ENCODE measurements around the gene PLCB1.

The PLCB1 gene

DNA sequence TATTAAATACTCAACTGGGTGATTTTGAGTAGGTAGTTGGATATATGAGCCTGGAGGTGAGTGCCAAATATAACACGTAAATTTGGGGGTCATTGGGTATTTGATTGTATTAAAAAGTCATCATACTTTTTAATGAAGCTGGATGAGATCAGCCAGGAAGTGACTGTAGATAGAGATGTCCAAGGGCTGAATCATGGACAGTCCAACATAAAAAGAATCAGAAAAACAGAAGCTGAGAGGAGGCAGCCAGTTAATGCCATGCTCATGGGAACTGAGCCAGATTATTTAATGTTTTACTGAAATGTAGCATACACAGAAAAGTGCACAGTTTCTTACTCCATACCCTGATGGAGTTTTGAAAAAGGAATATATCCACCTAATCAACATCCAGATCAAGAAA is 501.3 kb downstream of the PLCB1 start:
- H3K4me3 ChIP-seq (IDR thresholded peaks at IDR 0.05; ENCODE audit: insufficient read depth, low read depth, low read length): no peak overlapping the region
- no peaks in the 10 kb centered on the region for H3K4me1 ChIP-seq (ENCODE audit: low read depth, poor library complexity, severe bottlenecking)
- H3K9ac ChIP-seq: no peak overlapping the region
- no peak overlapping the region for H3K27ac ChIP-seq
- no peaks in the 10 kb centered on the region for H3K36me3 ChIP-seq (ENCODE audit: insufficient read depth)
- no peaks in the 10 kb centered on the region for H3K79me2 ChIP-seq (ENCODE audit: insufficient read depth, low read depth)
- no peaks in the 10 kb centered on the region for H3K27me3 ChIP-seq (ENCODE audit: insufficient read depth, low read depth)
- H3K4me2 ChIP-seq: no peak overlapping the region
- no peaks in the 10 kb centered on the region for H4K20me1 ChIP-seq (ENCODE audit: insufficient read depth)
- TF ChIP-seq, protein P1, sequence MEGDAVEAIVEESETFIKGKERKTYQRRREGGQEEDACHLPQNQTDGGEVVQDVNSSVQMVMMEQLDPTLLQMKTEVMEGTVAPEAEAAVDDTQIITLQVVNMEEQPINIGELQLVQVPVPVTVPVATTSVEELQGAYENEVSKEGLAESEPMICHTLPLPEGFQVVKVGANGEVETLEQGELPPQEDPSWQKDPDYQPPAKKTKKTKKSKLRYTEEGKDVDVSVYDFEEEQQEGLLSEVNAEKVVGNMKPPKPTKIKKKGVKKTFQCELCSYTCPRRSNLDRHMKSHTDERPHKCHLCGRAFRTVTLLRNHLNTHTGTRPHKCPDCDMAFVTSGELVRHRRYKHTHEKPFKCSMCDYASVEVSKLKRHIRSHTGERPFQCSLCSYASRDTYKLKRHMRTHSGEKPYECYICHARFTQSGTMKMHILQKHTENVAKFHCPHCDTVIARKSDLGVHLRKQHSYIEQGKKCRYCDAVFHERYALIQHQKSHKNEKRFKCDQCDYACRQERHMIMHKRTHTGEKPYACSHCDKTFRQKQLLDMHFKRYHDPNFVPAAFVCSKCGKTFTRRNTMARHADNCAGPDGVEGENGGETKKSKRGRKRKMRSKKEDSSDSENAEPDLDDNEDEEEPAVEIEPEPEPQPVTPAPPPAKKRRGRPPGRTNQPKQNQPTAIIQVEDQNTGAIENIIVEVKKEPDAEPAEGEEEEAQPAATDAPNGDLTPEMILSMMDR (conservative IDR thresholded peaks at IDR 0.05; ENCODE audit: low read depth, low read length): no peak
- no peak overlapping the region for H2AFZ ChIP-seq (ENCODE audit: low read depth)

DNA sequence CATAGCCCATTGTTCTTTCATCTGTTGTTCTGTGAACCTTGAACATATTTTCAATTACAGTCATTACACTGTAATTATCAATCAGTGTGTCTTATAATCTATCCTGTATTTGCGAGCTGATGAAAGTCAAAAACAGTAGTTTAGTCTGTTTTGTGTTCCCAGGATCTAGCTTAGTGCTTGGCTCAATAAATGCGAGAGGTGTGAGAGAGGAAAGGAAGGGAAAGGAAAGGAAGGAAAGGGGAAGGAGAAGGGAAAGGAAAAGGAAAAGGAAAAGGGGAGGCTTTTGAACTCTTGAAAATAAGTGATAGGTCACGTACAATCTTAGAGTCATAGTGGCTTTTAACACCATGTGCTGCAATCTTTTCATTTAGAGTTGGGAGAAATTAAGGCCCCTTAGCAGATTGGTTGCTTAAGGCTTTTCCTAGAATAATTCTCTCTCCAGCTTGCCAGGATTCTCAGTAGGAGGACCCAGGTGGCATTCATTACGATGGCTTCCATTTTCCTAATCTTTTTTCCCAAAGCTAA is 503.0 kb downstream of the PLCB1 start:
- no peak overlapping the region for H2AFZ ChIP-seq (ENCODE audit: low read depth)
- no peak overlapping the region for H3K4me2 ChIP-seq
- H3K36me3 ChIP-seq (ENCODE audit: insufficient read depth): no peaks in the 10 kb centered on the region
- no peak overlapping the region for H3K9ac ChIP-seq
- H3K27ac ChIP-seq: no peak overlapping the region
- no peaks in the 10 kb centered on the region for H4K20me1 ChIP-seq (ENCODE audit: insufficient read depth)
- no peaks in the 10 kb centered on the region for H3K27me3 ChIP-seq (ENCODE audit: insufficient read depth, low read depth)
- TF ChIP-seq, protein P1 (conservative IDR thresholded peaks at IDR 0.05; ENCODE audit: low read depth, low read length): no peak
- H3K4me1 ChIP-seq (ENCODE audit: low read depth, poor library complexity, severe bottlenecking): no peaks in the 10 kb centered on the region
- no peaks in the 10 kb centered on the region for H3K79me2 ChIP-seq (ENCODE audit: insufficient read depth, low read depth)
- H3K4me3 ChIP-seq (IDR thresholded peaks at IDR 0.05; ENCODE audit: insufficient read depth, low read depth, low read length): no peak overlapping the region

DNA sequence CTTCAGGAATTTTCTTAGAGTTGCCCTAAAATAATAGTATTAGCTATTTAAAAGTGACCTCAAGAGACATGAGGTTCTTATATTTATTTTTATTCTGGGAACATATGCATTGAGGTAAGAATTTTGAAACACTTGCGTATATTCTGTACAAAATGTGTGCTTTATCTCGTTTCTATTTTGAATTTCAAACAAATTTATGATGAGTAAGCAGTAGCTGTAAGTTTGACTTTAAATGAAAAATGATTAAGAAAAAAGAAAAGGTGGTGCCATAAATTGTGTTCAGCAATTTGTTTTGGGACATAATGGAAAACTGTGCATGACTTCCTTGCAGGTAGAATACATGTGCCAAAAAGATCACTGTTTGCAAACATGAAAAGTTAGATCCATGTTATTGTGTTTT is 503.8 kb downstream of the PLCB1 start:
- H3K4me1 ChIP-seq (ENCODE audit: low read depth, poor library complexity, severe bottlenecking): no peaks in the 10 kb centered on the region
- no peak overlapping the region for H2AFZ ChIP-seq (ENCODE audit: low read depth)
- H3K4me2 ChIP-seq: no peak overlapping the region
- no peaks in the 10 kb centered on the region for H3K79me2 ChIP-seq (ENCODE audit: insufficient read depth, low read depth)
- H3K36me3 ChIP-seq (ENCODE audit: insufficient read depth): no peaks in the 10 kb centered on the region
- H4K20me1 ChIP-seq (ENCODE audit: insufficient read depth): no peaks in the 10 kb centered on the region
- no peak overlapping the region for H3K4me3 ChIP-seq (IDR thresholded peaks at IDR 0.05; ENCODE audit: insufficient read depth, low read depth, low read length)
- H3K27me3 ChIP-seq (ENCODE audit: insufficient read depth, low read depth): no peaks in the 10 kb centered on the region
- H3K9ac ChIP-seq: no peak overlapping the region
- TF ChIP-seq, protein P1 (conservative IDR thresholded peaks at IDR 0.05; ENCODE audit: low read depth, low read length): no peak
- H3K27ac ChIP-seq: no peak overlapping the region

DNA sequence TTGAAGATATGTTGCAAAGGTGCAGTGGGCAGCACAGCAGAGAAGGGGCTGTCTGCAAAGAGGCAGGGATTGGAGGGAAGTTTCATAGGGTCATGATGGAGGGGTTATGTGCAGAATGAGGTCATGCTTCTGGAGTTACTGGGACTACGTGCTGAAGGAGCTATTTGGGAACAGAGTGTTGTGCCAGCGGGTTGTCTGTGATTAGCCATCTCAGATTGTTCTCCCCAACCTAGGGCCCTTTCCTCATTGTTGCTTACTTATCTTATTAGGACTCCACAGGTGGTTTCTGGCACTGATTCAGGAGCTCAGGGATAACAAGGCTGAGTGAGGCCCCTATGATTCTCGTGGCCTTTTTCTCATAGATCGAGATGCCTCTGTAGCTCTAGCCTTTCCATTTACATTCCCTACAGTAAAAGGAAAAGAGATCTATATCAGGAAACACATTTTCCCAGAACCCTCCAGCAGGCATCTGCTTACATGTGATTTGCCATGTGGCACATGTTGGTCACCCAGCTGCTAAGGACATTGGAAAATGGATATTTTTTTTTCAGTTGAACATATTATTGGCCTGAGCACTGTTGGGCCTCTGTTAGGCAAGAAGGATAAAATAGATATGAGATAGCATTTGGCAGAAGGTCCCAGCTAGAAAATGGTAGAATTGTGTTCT is 507.2 kb downstream of the PLCB1 start:
- Histone ChIP-seq H3K4me2 (no peak overlapping the region), H3K4me1 (ENCODE audit: low read depth, poor library complexity, severe bottlenecking) (no peaks in the 10 kb centered on the region), H3K9ac (no peak overlapping the region), H3K4me3 (IDR thresholded peaks at IDR 0.05; ENCODE audit: insufficient read depth, low read depth, low read length) (no peak overlapping the region), H2AFZ (ENCODE audit: low read depth) (no peak overlapping the region), H3K27ac (no peak overlapping the region), H4K20me1 (ENCODE audit: insufficient read depth) (no peaks in the 10 kb centered on the region), H3K27me3 (ENCODE audit: insufficient read depth, low read depth) (no peaks in the 10 kb centered on the region), H3K36me3 (ENCODE audit: insufficient read depth) (no peaks in the 10 kb centered on the region), H3K79me2 (ENCODE audit: insufficient read depth, low read depth) (no peaks in the 10 kb centered on the region)
- TF ChIP-seq, protein P1 (conservative IDR thresholded peaks at IDR 0.05; ENCODE audit: low read depth, low read length): no peak

Data from KMS-11 (cell line).